DOHH2 (cell line): ENCODE measurements around the gene PXDC1.

Source experiments
- CTCF ChIP-seq: fragments of 200-600 bp; sonication (generic); IDR thresholded peaks from one replicate; pipeline ENCODE4 v1.5.1; 2014; ENCODE audit warnings: antibody characterized with exemption, mild to moderate bottlenecking, low read depth, low read length; ENCODE audit not compliant: poor library complexity, severe bottlenecking
- EZH2phosphoT487 ChIP-seq: fragments of 200-600 bp; sonication (generic); IDR thresholded peaks from 2 replicates; pipeline ENCODE4 v1.6.1; 2017; ENCODE audit warnings: borderline replicate concordance, mild to moderate bottlenecking, antibody characterized with exemption, low read length, moderate library complexity, mixed read lengths

- TF ChIP-seq CTCF = no peak
- TF ChIP-seq EZH2phosphoT487 = no peak
Observed at GRCh38 chr6:3754776-3755175, 3.3 kb upstream of the PXDC1 start.
